ENCODE measurements around the gene CHIT1.

CHIT1 gene

DNA sequence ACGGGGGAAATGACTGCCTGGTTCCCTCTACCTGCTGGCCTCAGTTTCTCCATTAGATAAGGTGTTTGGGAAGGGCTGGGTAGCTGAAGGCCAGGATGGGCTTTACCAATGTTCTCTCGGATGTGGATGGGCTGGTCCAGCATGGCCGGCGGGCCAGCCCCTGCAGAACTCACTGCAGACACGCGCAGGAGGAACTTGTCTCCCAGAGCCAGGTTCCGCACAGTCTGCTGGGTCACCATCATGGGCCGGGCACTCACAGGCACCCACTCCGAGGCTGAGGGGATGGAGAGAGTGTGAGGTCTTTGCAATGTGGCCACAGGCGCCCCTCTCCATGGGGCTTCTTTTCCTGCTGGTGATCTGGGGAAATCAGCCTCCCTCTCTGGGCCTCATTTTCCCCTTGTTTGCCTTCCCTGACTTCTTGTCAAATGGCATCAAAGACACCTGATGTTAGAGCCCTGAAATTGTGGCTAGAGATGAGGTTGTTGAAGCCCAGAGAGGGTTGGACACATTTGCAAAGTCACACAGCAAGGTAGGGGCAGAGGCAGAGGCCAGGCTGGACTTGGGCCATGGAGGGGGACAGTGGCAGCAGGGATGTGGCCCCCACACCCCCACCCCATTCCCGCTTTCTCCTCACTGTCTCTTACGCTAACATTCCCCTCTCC lies 55.0 kb downstream of the CHIT1 start:
- no peak for DNase-seq

GRCh38 chr1:203173566-203173965 lies 55.9 kb downstream of the CHIT1 start:
- DNase-seq: no peak

GRCh38 chr1:203173011-203173555 lies 56.4 kb downstream of the CHIT1 start:
- DNase-seq: no peak

GRCh38 chr1:203172184-203173010 lies 57.1 kb downstream of the CHIT1 start:
- peak; percentile 57 to 65 for DNase-seq

DNA sequence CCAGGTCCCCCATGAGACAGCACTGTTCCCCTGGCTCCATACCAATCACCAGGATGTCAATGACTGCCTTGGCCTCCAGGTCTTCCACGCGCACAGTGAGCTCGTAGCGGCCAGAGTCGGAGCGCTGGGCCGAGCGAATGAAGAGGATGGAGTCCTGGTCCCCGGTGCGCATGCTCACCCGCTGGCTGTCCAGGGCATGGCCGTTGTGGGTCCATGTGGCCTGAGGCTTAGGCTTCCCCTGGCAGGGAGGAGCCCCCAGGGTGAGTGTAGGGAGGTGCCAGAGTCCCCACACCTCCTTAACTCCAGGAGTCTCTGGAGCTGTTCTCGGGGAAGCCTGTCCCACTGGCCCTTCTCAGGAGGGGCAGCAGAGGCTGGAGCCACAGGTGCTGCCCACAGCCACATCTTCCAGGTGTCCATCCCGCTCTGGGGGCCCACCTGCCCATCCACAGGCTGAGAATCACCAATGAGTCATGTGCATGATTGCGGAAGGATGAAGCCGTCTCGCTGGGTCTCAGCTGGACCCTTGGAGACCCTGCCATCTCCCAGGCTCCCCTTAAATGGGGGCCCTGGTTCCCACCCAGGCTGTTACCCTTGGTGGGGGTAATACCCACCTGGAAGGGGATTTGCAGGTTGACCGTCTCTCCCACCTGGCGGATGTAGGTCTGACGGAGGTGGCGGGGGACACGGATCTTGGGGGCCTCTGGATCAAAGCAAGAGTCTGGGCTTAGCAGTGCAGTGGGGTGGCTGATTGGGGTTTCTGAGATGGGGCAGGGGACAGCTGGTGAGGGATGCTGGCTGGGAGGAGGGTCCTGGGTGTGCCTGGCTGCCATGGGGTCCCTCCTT lies 57.9 kb downstream of the CHIT1 start:
- DNase-seq: no peak

DNA sequence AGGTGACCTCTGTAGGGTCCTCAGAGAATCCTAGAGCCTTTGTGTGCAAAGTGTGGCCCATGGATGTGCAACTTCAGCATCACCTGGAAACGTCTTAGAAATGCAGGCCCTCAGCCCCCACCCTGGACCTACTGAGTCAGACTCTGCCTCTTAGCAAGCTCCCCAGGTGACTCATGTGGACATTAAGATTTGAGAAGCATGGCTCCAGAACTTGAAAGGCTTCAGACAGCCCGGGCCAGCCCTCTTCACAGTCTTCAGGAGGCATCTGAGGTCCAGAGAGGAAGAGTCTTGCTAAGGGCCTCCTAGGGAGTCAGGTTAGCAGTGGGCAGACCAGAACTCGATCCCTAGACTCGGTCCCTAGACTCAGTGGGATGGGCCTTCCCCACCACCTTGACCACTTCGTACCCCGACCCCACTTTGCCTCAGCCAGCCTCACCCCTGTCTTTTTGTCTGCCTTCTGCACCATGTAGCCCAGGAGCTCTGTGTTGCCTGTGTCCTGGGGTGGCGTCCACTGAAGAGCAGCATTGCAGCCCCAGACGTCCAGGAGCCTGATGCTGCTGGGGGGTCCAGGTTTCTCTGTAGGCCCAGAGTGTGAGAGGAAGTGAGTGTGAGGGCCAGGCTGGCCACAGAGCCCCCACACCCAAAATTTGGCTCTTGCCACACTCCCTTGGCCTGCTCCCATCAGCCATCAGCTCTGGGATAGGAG lies 58.7 kb downstream of the CHIT1 start:
- DNase-seq: no peak

DNA sequence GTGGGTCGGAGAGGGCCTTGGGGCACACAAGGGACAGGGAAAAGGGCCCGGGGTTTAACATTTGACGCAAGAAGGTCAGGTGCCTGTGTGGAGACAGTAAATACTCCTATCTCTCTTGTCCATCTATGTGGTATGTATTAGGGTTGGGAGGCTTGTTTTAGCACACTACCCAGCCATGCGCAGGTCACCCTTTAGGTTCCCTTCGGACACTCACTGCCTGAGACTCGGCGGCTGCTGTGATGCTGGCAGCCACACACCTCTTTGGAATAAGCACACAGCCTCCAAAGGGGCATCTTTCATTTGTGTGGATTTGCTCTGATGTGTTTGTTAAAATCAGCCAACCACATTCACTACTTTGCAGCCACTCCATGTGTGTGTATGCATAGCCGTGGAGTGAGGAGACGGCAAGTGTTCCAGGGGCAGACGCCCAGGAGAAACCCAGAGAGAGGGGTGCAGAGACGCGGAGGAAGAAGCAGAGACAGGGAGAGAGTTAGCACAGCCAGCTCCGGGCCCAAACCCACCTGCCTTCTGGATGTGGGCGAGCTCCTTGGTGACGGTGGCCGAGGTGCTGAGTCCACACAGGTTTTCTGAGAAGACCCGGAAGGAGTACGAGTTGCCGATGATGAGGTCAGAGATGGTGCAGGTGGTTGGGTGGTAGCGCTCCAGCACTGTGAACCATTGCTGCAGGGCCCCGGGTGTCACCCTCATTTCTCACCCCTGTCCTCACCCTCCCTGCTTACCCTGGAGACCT lies 59.5 kb downstream of the CHIT1 start:
- DNase-seq: no peak

DNA sequence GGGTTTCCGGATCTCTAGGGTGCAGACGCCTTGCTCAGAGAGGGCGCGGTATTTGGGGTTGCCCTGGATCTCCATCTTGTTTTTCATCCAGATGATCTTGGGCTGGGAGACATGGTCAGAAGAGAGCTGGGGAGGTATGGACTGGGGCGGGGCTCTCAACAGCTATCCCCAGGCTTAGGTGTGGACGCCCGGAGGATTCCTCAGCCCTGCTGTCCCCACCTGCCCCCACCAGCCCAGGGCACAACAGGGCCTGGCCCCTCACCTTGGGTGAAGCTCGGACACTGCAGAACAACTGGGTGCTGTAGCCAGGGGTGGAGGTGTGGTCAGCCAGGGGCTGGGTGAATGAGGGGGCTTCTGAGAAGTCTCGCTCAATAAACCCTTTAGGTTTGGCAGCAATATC lies 60.5 kb downstream of the CHIT1 start:
- no peak for DNase-seq

DNA sequence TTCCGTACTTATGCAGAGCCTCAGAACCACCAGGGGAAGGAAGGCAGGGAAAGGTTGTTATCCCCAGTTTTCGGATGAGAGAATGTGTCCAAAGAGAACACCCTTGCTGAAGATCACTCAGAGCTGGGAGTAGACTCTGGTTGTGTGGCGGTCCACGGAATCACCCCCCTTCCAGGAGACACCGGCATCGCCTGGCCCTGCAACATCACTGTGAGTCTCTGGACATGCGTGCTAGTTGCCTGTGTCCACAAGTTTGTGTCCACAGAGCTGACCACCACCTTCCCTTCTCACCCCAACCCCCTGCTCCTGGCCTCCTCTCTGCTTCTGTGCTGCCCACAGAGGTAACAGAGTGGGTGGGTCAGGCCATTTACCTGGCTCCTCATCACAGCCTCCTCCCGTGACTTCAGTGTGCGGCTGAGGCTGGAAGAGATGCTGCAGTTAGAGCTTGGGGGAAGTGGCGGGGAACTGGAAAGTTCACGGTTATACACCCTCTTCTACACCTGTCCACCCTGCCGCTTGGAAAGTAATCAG lies 61.2 kb downstream of the CHIT1 start:
- no peak for DNase-seq

DNA sequence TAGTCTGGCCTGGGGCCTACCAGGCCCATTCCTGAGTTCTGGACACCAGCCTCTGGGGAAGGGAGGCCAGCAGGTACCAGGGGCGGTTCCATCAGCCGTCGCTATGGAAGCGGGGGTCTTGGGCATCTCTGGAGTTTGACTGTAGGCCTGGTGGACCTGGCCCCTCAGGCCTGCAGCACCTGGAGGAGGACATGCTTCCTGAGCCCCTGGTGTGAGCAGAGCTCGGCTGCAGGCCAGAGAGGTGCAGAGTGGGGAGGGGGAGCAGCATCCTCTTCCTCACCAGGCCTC lies 61.6 kb downstream of the CHIT1 start:
- no peak for DNase-seq

DNA sequence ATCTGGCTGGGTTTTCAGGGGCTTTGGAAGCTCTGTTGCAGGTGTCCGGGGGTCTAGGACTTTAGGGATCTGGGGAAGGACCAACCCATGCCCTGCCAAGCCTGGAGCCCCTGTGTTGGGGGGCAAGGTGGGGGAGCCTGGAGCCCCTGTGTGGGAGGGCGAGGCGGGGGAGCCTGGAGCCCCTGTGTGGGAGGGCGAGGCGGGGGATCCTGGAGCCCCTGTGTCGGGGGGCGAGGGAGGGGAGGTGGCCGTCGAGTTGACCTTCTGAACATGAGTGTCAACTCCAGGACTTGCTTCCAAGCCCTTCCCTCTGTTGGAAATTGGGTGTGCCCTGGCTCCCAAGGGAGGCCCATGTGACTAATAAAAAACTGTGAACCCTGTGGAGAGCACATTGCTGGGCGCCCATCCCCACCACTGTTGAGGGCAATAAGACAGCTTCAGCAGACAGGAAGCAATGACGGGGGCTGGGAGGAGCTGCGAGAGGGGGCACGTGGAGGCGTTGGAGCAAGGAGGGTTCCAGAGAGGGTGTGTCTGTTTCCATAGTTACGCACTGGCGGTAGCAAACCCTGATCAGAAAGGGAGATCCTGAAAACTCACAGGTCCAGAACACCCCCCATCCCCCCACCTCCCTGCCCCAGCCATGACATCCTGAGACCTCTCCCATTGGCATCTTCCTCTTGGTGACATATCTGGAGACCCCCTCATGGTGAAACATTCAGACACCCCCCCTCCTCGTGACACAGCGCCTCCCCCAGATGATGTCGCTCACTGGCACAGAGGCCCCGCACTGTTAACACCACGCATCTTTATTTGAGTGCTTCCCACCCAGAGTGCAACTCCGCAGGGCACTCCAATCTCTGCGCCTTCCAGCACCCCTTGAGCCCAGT lies 62.2 kb downstream of the CHIT1 start:
- no peak for DNase-seq

GRCh38 chr1:203166192-203166940 lies 63.1 kb downstream of the CHIT1 start:
- DNase-seq: no peak
